Osteoblast (primary cell): ENCODE data around the gene HAAO. TPM values are rescaled to one million over a fixed set of nuclear protein-coding genes. Genes with fewer than 3 reads are reported as not detected.

Experiments
- DNase-seq: peaks from one replicate; pipeline ENCODE4 v3.0.0; 2011; ENCODE audit warnings: low spot score, mixed read lengths; ENCODE audit not compliant: insufficient read length; ENCODE audit errors: missing footprints
- H2AFZ ChIP-seq: 2 replicates; pipeline ENCODE4 v1.6.0; 2011; ENCODE audit warnings: mild to moderate bottlenecking, low read length
- H3K27ac ChIP-seq: 2 replicates; pipeline ENCODE4 v1.5.1; 2011; ENCODE audit warnings: mild to moderate bottlenecking, low read depth, low read length, moderate library complexity
- H3K27me3 ChIP-seq: 2 replicates; pipeline ENCODE4 v1.6.0; 2012; ENCODE audit warnings: mild to moderate bottlenecking, control low read depth, inconsistent platforms, low read length, moderate library complexity; ENCODE audit not compliant: insufficient read depth
- H3K36me3 ChIP-seq: 2 replicates; pipeline ENCODE4 v1.5.1; 2011; ENCODE audit warnings: mild to moderate bottlenecking, low read length, control low read depth, moderate library complexity; ENCODE audit not compliant: insufficient read depth
- H3K4me1 ChIP-seq: 2 replicates; pipeline ENCODE4 v1.5.1; 2011; ENCODE audit warnings: mild to moderate bottlenecking, low read length, control low read depth, moderate library complexity; ENCODE audit not compliant: insufficient read depth
- H3K4me2 ChIP-seq: 2 replicates; pipeline ENCODE4 v1.6.0; 2011; ENCODE audit warnings: mild to moderate bottlenecking, low read length; ENCODE audit not compliant: insufficient read depth
- H3K4me3 ChIP-seq: fragments of 200-600 bp; sonication (generic); 3 replicates; pipeline ENCODE4 v1.5.1; 2012; ENCODE audit warnings: mild to moderate bottlenecking, low read length, inconsistent platforms; ENCODE audit not compliant: insufficient read depth
- H3K79me2 ChIP-seq: 2 replicates; pipeline ENCODE4 v1.6.0; 2012; ENCODE audit warnings: mild to moderate bottlenecking, low read length, control low read depth, inconsistent platforms; ENCODE audit not compliant: insufficient read depth
- H3K9me3 ChIP-seq: 2 replicates; pipeline ENCODE4 v1.5.1; 2011; ENCODE audit warnings: low read depth, low read length, control low read depth
- H4K20me1 ChIP-seq: 2 replicates; pipeline ENCODE4 v1.6.0; 2012; ENCODE audit warnings: mild to moderate bottlenecking, low read length, control low read depth; ENCODE audit not compliant: insufficient read depth
- total RNA-seq: library from RNA; depleted of rRNA; stranded (reverse); fragments of >200 nt; gene quantifications from 2 replicates; pipeline ENCODE4 v1.2.3, GENCODE V29; 2012
- TF ChIP-seq, protein P1 (sequence below): IDR thresholded peaks from 2 replicates; pipeline ENCODE4 v1.5.1; 2011; ENCODE audit warnings: mild to moderate bottlenecking, low read depth, low read length, moderate library complexity; ENCODE audit errors: extremely low read depth

The HAAO gene
- total RNA-seq, 1 donor: 0.72 TPM

DNA sequence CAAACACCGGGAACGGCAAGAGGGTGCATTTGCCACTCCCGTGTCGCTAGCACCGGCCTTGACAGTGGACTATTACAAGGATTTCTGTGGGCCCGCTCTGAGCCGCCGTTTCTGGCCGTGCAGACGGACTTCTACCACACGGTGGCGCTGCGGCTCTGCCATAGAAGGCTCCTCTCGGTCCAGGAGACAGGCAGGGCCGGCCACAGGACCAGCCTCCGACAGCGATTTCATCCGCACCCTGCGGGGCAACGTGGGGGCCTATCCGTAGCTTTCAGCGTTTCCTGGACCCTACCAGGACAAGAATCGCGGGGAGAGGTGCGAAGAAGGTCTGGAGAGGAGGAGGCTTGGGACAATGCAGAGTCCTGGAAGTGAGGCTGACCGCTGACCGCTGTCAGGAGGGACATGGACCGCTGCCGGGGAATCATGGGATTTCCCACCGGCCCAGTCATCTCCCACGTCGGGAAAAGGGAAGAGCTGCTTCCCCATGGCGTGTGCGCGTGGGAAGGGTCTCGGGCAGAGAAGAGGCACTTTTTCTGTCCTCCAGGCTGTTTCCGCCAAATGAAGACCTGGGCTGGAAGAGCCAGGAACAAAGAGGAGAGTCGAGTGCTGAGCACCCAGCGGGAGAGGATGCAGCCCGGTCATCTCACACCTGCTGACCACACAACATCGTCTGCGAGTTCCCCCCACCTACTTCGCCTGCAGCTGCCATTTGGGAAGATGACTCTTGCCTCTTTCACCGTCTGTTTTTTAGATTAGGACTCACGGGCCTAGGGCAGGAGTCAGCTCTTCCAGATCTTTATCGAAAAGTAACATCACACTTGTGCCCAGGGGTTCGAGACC is 35.5 kb upstream of the HAAO start:
- Histone ChIP-seq H3K27ac (no peak overlapping the region), H3K4me3 (peak overlapping the region; percentile 64), H2AFZ (peak overlapping the region; percentile 94), H4K20me1 (no peaks in the 10 kb centered on the region), H3K36me3 (no peaks in the 10 kb centered on the region), H3K9me3 (no peaks in the 10 kb centered on the region), H3K27me3 (no peaks in the 10 kb centered on the region), H3K79me2 (no peaks in the 10 kb centered on the region), H3K4me1 (no peaks in the 10 kb centered on the region), H3K4me2 (peak overlapping the region; percentile 84)
- TF ChIP-seq, protein P1, sequence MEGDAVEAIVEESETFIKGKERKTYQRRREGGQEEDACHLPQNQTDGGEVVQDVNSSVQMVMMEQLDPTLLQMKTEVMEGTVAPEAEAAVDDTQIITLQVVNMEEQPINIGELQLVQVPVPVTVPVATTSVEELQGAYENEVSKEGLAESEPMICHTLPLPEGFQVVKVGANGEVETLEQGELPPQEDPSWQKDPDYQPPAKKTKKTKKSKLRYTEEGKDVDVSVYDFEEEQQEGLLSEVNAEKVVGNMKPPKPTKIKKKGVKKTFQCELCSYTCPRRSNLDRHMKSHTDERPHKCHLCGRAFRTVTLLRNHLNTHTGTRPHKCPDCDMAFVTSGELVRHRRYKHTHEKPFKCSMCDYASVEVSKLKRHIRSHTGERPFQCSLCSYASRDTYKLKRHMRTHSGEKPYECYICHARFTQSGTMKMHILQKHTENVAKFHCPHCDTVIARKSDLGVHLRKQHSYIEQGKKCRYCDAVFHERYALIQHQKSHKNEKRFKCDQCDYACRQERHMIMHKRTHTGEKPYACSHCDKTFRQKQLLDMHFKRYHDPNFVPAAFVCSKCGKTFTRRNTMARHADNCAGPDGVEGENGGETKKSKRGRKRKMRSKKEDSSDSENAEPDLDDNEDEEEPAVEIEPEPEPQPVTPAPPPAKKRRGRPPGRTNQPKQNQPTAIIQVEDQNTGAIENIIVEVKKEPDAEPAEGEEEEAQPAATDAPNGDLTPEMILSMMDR: peak; percentile 88
- DNase-seq: peak; percentile 93

DNA sequence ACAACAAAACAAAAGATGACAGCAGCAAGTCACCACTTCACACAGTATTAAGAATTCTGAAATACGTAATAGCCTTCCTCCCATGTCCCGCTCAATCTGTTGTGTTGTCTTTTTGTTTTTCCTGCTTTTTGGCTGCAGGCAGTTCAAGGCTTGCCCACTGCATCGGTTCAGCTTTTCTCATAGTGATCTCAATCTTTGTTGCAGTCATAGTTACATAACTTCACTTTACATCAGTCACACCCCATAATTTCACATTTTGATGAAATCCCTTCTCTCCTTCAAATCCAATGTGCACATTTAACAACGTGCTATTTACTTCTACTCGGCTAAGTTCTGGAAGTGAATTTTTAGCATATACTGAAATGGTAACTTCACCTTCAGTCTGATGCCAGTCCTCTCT is 33.8 kb upstream of the HAAO start:
- no peaks in the 10 kb centered on the region for H3K79me2 ChIP-seq
- H4K20me1 ChIP-seq: no peaks in the 10 kb centered on the region
- H3K4me2 ChIP-seq: no peak overlapping the region
- no peaks in the 10 kb centered on the region for H3K9me3 ChIP-seq
- no peaks in the 10 kb centered on the region for H3K36me3 ChIP-seq
- no peak overlapping the region for H3K27ac ChIP-seq
- H2AFZ ChIP-seq: no peak overlapping the region
- H3K4me1 ChIP-seq: no peaks in the 10 kb centered on the region
- TF ChIP-seq, protein P1: no peak
- no peak for DNase-seq
- no peaks in the 10 kb centered on the region for H3K27me3 ChIP-seq
- no peak overlapping the region for H3K4me3 ChIP-seq

DNA sequence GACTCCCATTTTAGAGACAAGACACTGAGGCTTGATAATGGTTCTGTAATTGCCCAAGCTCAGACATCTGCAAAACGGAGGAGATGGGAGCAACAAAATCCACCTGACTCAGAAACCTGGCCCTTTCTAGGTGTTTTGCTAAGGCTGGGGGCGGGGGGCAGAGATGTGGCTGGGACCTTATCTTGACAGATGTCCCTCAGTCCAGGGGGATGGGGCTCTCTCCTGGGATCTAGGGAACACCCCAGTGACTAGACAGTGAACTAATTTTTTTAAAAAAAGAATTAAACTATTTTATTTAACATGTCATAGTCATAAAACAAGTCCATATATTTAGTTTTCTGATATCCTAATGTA is 32.0 kb upstream of the HAAO start:
- Histone ChIP-seq H3K36me3 (no peaks in the 10 kb centered on the region), H3K79me2 (no peaks in the 10 kb centered on the region), H3K4me1 (no peaks in the 10 kb centered on the region), H3K4me2 (no peak overlapping the region), H2AFZ (no peak overlapping the region), H3K4me3 (no peak overlapping the region), H3K27ac (no peak overlapping the region), H3K27me3 (no peaks in the 10 kb centered on the region), H4K20me1 (no peaks in the 10 kb centered on the region), H3K9me3 (no peaks in the 10 kb centered on the region)
- TF ChIP-seq, protein P1: no peak
- DNase-seq: no peak

DNA sequence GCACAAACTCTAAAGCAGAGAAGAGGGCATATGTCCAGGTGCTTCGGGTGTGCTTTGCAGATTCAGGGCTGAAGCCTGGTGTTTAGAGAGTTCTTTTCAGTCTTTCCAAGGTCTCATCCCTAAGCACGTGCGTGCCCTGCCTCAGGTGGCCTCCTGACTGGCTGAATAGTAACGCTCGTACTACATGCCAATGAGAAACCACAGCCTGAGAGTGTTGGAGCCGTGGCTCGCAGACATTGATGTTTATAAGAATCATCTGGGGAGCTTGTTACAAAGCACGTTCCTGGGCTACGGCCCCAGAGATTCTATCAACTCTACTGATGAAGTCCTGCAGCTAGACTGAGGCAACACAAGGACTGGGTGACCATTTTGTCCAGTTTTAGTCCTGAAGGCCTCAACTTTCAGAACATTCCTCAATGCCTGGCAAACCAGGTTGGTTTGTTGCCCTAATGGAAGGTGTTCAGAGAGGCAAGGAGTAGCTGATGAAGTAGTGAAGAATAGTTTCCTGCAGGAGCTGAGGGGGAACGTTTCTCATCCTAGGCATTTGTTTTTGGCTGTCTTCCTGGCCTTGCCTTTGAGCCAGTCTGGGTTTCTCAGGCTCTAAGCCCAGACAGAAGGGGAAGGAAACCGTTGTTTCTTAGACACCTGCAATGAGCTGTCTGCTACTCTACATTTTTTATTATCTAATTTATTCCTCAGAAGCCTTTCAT is 31.5 kb upstream of the HAAO start:
- TF ChIP-seq, protein P1: no peak
- no peaks in the 10 kb centered on the region for H3K27me3 ChIP-seq
- H4K20me1 ChIP-seq: no peaks in the 10 kb centered on the region
- no peaks in the 10 kb centered on the region for H3K79me2 ChIP-seq
- H3K36me3 ChIP-seq: no peaks in the 10 kb centered on the region
- no peak overlapping the region for H3K4me3 ChIP-seq
- H3K27ac ChIP-seq: no peak overlapping the region
- H2AFZ ChIP-seq: no peak overlapping the region
- DNase-seq: no peak
- H3K4me1 ChIP-seq: no peaks in the 10 kb centered on the region
- H3K9me3 ChIP-seq: no peaks in the 10 kb centered on the region
- H3K4me2 ChIP-seq: no peak overlapping the region
